Panc1 (cell line): ENCODE data around the gene ELL2. TPM values are rescaled to one million over a fixed set of nuclear protein-coding genes. Genes with fewer than 3 reads are reported as not detected.

Experiments
- ATAC-seq: fragments of 200-7000 bp; cut with Tn5 transposase; 2 replicates; pipeline ENCODE4 v1.9.1; 2020; ENCODE audit warnings: mild to moderate bottlenecking, moderate library complexity
- BruUV-seq: library from RNA; stranded (reverse); fragments of 400-500 nt; replicated peaks from 2 replicates; lab custom pipeline; 2021; lab: Mats Ljungman, UMichigan
- CTCF ChIA-PET: fragments of 300-600 bp; sonication (Branson Sonifier 250); formaldehyde crosslinking; loops from one replicate; lab custom pipeline; 2022; ENCODE audit warnings: antibody characterized with exemption; lab: Charles Lee
- POLR2A ChIA-PET: fragments of 300-600 bp; sonication (Branson Sonifier 250); formaldehyde crosslinking; loops from one replicate; lab custom pipeline; 2022; ENCODE audit warnings: antibody characterized with exemption; lab: Charles Lee
- DNase-seq: peaks from one replicate; pipeline ENCODE4 v3.0.0-alpha.2; 2010; ENCODE audit warnings: low read depth, low spot score
- H3K27ac ChIP-seq: 2 replicates; pipeline ENCODE4 v1.5.1; 2011; ENCODE audit warnings: mild to moderate bottlenecking, low read length, inconsistent platforms
- H3K27me3 ChIP-seq: fragments of 200-500 bp; sonication (Bioruptor generic); 2 replicates; pipeline ENCODE4 v1.6.0; 2014; ENCODE audit warnings: low read length, inconsistent platforms; ENCODE audit not compliant: control insufficient read depth, insufficient read depth
- H3K36me3 ChIP-seq: fragments of 200-500 bp; sonication (Bioruptor generic); 2 replicates; pipeline ENCODE4 v1.5.1; 2014; ENCODE audit warnings: inconsistent platforms, mild to moderate bottlenecking, low read length, moderate library complexity; ENCODE audit not compliant: control insufficient read depth, insufficient read depth
- H3K4me1 ChIP-seq: 2 replicates; pipeline ENCODE4 v1.5.1; 2011; ENCODE audit warnings: inconsistent platforms, mild to moderate bottlenecking, low read length, moderate library complexity; ENCODE audit not compliant: control insufficient read depth, insufficient read depth
- H3K4me3 ChIP-seq, 2 experiments: 2 replicates each; pipeline ENCODE4 v1.5.1; 2011 to 2012; ENCODE audit warnings: low read depth in 2 of 2, low read length in 2 of 2, mild to moderate bottlenecking in 2 of 2, inconsistent platforms in 1 of 2, moderate library complexity in 1 of 2
- H3K9me3 ChIP-seq: fragments of 200-500 bp; sonication (Bioruptor generic); 2 replicates; pipeline ENCODE4 v1.5.1; 2014; ENCODE audit warnings: low read depth, mild to moderate bottlenecking, inconsistent platforms, low read length, moderate library complexity; ENCODE audit not compliant: control insufficient read depth, insufficient read depth
- CTCF ChIP-seq: fragments of 450-650 bp; IDR thresholded peaks from 2 replicates; pipeline ENCODE4 v1.5.1; 2017; ENCODE audit warnings: mild to moderate bottlenecking
- POLR2AphosphoS5 ChIP-seq: IDR thresholded peaks from 2 replicates; pipeline ENCODE4 v1.6.1; 2012; ENCODE audit warnings: mild to moderate bottlenecking, low read depth, low read length, moderate library complexity
- SIN3A ChIP-seq: IDR thresholded peaks from 2 replicates; pipeline ENCODE4 v1.6.1; 2012; ENCODE audit warnings: low read depth, mild to moderate bottlenecking, low read length, moderate library complexity, borderline replicate concordance; ENCODE audit not compliant: insufficient read depth
- TCF7L2 ChIP-seq: IDR thresholded peaks from 2 replicates; pipeline ENCODE4 v1.6.1; 2011; ENCODE audit warnings: mild to moderate bottlenecking, low read depth, low read length, inconsistent platforms
- in situ Hi-C: cut with HindIII; loops from 2 replicates; pipeline ENCODE4 v1.10.0; 2016; ENCODE audit warnings: low sequenced_read_pairs, low pct_unique_long_range_greater_than_20kb
- intact Hi-C: fragments of 100-400 bp; cut with micrococcal nuclease; formaldehyde crosslinking; loops from one replicate; pipeline ENCODE4 v1.10.0; 2022; ENCODE audit not compliant: unreplicated experiment
- total RNA-seq: library from RNA; stranded (reverse); gene quantifications from one replicate; pipeline ENCODE4 v1.2.1, GENCODE V29; 2021; ENCODE audit not compliant: unreplicated experiment
- TF ChIP-seq, protein P1 (sequence below), 2 experiments: IDR thresholded peaks; 2 replicates each; pipeline ENCODE4 v1.6.1; 2011 to 2012; ENCODE audit warnings: low read depth in 2 of 2, control low read depth in 1 of 2, low read length in 1 of 2, mild to moderate bottlenecking in 1 of 2, moderate library complexity in 1 of 2; ENCODE audit not compliant: insufficient read depth in 1 of 2

ELL2 gene
- total RNA-seq, 1 experiment from 2014 or later: 68.5 TPM

DNA sequence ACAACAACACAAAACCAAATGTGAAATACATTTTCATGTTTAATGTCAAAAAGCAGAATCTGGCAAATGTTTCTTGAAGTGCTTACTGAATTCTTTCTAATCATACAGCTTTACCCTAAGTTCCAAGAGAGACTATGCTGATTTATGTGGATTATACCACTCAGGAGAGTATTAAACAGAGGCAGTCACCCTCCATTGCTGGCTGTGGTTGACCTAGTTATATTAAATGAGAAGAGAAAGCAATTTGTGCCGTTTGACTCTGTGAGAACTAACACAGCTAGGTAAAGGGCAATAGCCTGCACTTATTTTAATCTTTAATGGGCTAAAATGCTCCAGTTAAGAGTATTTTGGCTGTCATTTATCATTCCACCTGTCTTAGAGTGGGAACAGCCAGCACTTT is 62.6 kb downstream of the ELL2 start:
- H3K4me3 ChIP-seq: no peak overlapping the region
- intact Hi-C loops (no loop called here), in situ Hi-C loops (no loop called here)
- CTCF ChIA-PET: no interaction called here
- DNase-seq (no peak), ATAC-seq (no peak)
- TF ChIP-seq POLR2AphosphoS5 (no peak), SIN3A (no peak), CTCF (no peak), TCF7L2 (no peak)
- TF ChIP-seq, protein P1, sequence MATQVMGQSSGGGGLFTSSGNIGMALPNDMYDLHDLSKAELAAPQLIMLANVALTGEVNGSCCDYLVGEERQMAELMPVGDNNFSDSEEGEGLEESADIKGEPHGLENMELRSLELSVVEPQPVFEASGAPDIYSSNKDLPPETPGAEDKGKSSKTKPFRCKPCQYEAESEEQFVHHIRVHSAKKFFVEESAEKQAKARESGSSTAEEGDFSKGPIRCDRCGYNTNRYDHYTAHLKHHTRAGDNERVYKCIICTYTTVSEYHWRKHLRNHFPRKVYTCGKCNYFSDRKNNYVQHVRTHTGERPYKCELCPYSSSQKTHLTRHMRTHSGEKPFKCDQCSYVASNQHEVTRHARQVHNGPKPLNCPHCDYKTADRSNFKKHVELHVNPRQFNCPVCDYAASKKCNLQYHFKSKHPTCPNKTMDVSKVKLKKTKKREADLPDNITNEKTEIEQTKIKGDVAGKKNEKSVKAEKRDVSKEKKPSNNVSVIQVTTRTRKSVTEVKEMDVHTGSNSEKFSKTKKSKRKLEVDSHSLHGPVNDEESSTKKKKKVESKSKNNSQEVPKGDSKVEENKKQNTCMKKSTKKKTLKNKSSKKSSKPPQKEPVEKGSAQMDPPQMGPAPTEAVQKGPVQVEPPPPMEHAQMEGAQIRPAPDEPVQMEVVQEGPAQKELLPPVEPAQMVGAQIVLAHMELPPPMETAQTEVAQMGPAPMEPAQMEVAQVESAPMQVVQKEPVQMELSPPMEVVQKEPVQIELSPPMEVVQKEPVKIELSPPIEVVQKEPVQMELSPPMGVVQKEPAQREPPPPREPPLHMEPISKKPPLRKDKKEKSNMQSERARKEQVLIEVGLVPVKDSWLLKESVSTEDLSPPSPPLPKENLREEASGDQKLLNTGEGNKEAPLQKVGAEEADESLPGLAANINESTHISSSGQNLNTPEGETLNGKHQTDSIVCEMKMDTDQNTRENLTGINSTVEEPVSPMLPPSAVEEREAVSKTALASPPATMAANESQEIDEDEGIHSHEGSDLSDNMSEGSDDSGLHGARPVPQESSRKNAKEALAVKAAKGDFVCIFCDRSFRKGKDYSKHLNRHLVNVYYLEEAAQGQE (IDR thresholded peaks at IDR 0.05; ENCODE audit: insufficient read depth in 1 of 2, low read depth in 2 of 2, low read length in 1 of 2): no peak
- H3K27me3 ChIP-seq: no peaks in the 10 kb centered on the region
- H3K4me1 ChIP-seq: no peaks in the 10 kb centered on the region
- BruUV-seq: no TSS peak
- POLR2A ChIA-PET: no interaction called here
- no peaks in the 10 kb centered on the region for H3K9me3 ChIP-seq
- H3K27ac ChIP-seq: no peak overlapping the region
- peaks cover 14% of the 10 kb centered on the region; the same call in 1 of the 2 replicates for H3K36me3 ChIP-seq

DNA sequence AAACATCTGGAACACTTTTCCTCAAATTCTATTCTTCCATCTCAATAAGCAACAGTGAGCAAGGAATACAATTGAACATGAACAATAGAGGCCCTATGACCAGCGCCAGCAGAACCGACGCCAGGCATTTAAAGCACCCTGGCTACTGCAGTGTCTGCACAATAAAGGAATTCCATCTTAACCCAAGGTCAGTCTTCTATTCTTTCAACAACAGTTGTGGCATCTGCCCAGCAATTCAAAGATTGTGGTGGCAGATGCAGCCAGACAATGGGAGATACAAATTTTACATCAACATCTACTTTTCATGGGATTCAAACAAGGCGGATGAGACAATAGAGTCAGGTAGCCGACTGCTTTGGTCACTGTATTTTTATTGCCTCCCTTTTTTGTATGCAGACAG is 65.9 kb downstream of the ELL2 start:
- no peak overlapping the region for H3K4me3 ChIP-seq
- no peak overlapping the region for H3K27ac ChIP-seq
- no peaks in the 10 kb centered on the region for H3K27me3 ChIP-seq
- DNase-seq: no peak
- H3K9me3 ChIP-seq: no peaks in the 10 kb centered on the region
- TF ChIP-seq TCF7L2: no peak
- TF ChIP-seq CTCF: no peak
- no peak for TF ChIP-seq SIN3A
- TF ChIP-seq, protein P1 (IDR thresholded peaks at IDR 0.05; ENCODE audit: insufficient read depth in 1 of 2, low read depth in 2 of 2, low read length in 1 of 2): no peak
- TF ChIP-seq POLR2AphosphoS5: no peak
- CTCF ChIA-PET: no interaction called here
- intact Hi-C loops: no loop called here
- POLR2A ChIA-PET: no interaction called here
- in situ Hi-C loops: no loop called here
- peaks cover 14% of the 10 kb centered on the region; the same call in 1 of the 2 replicates for H3K36me3 ChIP-seq
- no peak for ATAC-seq
- BruUV-seq: no TSS peak
- no peaks in the 10 kb centered on the region for H3K4me1 ChIP-seq
